Adrenal gland (tissue), 5 donors: Measurements from ENCODE around the gene PRRT4.

Experiments
- CTCF ChIP-seq, 6 experiments: fragments of 450-650 bp in 4 of 6; fragments of 200-600 bp in 2 of 6; sonication (generic) in 1 of 6; IDR thresholded peaks; 1 replicate in 5 of 6; 2 replicates in 1 of 6; pipeline versions ENCODE4 v1.5.1 to v1.8.0; 2016 to 2021; ENCODE audit warnings: antibody characterized with exemption in 6 of 6, mild to moderate bottlenecking in 2 of 6, moderate library complexity in 1 of 6
- POLR2A ChIP-seq, 2 donors: fragments of 450-650 bp; IDR thresholded peaks; one replicate each; pipeline ENCODE4 v1.6.1; 2017; ENCODE audit warnings: antibody characterized with exemption in 2 of 2, mild to moderate bottlenecking in 2 of 2, moderate library complexity in 1 of 2
- donor health status: DM: no; HTN: no; CAD: no.

- TF ChIP-seq CTCF (IDR thresholded peaks at IDR 0.05) (no peak), POLR2A (IDR thresholded peaks at IDR 0.05) (no peak)
Observed at GRCh38 chr7:128359939-128360338, 1.6 kb downstream of the PRRT4 start.
